Nephron progenitor cell (in vitro differentiated cells): ENCODE measurements around the gene PSEN1.
A peak's percentile ranks its signal among the peaks of the same experiment; 100 is the strongest.

ENCODE experiments used
- DNase-seq: peaks from one replicate; pipeline ENCODE4 v3.0.0; 2021
- H3K27ac Mint-ChIP-seq: 2 replicates; pipeline ENCODE4 v1.8.0; 2021; ENCODE audit warnings: mild to moderate bottlenecking, moderate library complexity, mixed read lengths
- H3K27me3 Mint-ChIP-seq: 2 replicates; pipeline ENCODE4 v1.8.0; 2021; ENCODE audit warnings: mild to moderate bottlenecking, low read depth, mixed read lengths; ENCODE audit not compliant: poor library complexity
- H3K36me3 Mint-ChIP-seq: 2 replicates; pipeline ENCODE4 v1.8.0; 2021; ENCODE audit warnings: low read depth, mixed read lengths
- H3K4me1 Mint-ChIP-seq: 2 replicates; pipeline ENCODE4 v1.8.0; 2021; ENCODE audit warnings: mixed read lengths
- H3K4me3 Mint-ChIP-seq: 2 replicates; pipeline ENCODE4 v1.8.0; 2021; ENCODE audit warnings: mild to moderate bottlenecking, moderate library complexity, mixed read lengths
- H3K9me3 Mint-ChIP-seq: 2 replicates; pipeline ENCODE4 v1.8.0; 2021; ENCODE audit warnings: mild to moderate bottlenecking, moderate library complexity, mixed read lengths
- TF ChIP-seq, protein P1 (sequence below): fragments of 200-600 bp; sonication (generic); IDR thresholded peaks from 2 replicates; pipeline ENCODE4 v1.5.0; 2021; ENCODE audit warnings: antibody characterized with exemption

The PSEN1 gene

GRCh38 chr14:73237786-73238423 is 101.6 kb downstream of the PSEN1 start:
- Mint-ChIP-seq H3K4me3 (peak overlapping the region; percentile 58), H3K27ac (no peak overlapping the region), H3K9me3 (no peaks in the 10 kb centered on the region), H3K27me3 (peaks cover 93% of the 10 kb centered on the region), H3K36me3 (no peaks in the 10 kb centered on the region), H3K4me1 (peaks cover 55% of the 10 kb centered on the region)
- TF ChIP-seq, protein P1, sequence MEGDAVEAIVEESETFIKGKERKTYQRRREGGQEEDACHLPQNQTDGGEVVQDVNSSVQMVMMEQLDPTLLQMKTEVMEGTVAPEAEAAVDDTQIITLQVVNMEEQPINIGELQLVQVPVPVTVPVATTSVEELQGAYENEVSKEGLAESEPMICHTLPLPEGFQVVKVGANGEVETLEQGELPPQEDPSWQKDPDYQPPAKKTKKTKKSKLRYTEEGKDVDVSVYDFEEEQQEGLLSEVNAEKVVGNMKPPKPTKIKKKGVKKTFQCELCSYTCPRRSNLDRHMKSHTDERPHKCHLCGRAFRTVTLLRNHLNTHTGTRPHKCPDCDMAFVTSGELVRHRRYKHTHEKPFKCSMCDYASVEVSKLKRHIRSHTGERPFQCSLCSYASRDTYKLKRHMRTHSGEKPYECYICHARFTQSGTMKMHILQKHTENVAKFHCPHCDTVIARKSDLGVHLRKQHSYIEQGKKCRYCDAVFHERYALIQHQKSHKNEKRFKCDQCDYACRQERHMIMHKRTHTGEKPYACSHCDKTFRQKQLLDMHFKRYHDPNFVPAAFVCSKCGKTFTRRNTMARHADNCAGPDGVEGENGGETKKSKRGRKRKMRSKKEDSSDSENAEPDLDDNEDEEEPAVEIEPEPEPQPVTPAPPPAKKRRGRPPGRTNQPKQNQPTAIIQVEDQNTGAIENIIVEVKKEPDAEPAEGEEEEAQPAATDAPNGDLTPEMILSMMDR = no peak
- peak; percentile 62 for DNase-seq

- TF ChIP-seq, protein P1 = no peak
- Mint-ChIP-seq H3K9me3 (no peaks in the 10 kb centered on the region), H3K4me1 (peaks cover 54% of the 10 kb centered on the region), H3K4me3 (peak overlapping the region; percentile 58), H3K36me3 (no peaks in the 10 kb centered on the region), H3K27me3 (peaks cover 93% of the 10 kb centered on the region), H3K27ac (no peak overlapping the region)
- no peak for DNase-seq
Measured at GRCh38 chr14:73238424-73238852, 102.1 kb downstream of the PSEN1 start.

- DNase-seq = no peak
- TF ChIP-seq, protein P1 = no peak
- peaks cover 49% of the 10 kb centered on the region for H3K4me1 Mint-ChIP-seq
- peaks cover 93% of the 10 kb centered on the region for H3K27me3 Mint-ChIP-seq
- H3K9me3 Mint-ChIP-seq = peaks cover 3% of the 10 kb centered on the region
- no peak overlapping the region for H3K27ac Mint-ChIP-seq
- peak overlapping the region; percentile 72 for H3K4me3 Mint-ChIP-seq
- H3K36me3 Mint-ChIP-seq = no peaks in the 10 kb centered on the region
Measured at GRCh38 chr14:73238941-73239340, 102.6 kb downstream of the PSEN1 start.

DNA sequence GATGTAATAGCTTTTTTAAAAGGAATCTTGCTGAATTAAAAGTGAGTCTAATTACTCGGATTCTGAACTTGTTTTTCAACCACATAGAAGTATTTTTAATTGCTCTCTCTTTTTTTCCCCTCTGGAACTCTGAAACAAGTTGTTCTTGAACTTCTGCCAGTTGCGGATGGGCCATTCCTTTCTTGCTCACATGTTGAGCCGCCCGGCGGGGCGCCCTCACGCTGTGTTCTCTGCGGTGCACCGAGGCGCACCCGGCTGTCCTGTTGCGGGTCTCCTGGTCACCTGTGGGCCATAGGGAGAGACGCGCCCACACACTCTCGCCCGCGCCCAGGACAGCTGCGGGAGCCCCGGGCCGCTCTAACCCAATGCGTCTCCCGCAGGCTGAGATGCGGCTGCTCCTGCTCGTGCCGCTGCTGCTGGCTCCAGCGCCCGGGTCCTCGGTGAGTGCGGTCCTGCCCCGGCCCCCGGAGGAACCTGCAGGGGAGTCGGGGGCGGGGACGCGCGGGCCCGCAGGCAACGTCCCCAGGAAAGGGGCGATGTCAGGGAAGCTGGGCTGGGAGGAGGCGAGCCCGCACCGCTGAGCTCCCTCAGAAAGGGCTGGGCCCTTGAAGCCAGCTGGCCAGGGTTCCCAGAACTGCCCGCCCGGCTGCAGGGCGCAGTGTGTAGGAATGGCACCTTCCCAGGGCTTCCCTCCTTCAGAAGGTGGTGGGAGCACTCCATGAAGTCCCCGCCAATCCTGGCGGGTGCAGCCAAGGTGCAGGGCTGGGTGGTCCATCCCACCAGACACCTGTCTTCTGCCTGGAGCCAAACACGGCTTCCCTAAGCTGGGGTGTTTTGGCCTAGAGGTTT is 103.3 kb downstream of the PSEN1 start:
- TF ChIP-seq, protein P1 = no peak
- Mint-ChIP-seq H3K4me1 (peaks cover 47% of the 10 kb centered on the region), H3K27ac (no peak overlapping the region), H3K9me3 (peaks cover 3% of the 10 kb centered on the region), H3K36me3 (no peaks in the 10 kb centered on the region), H3K4me3 (peak overlapping the region; percentile 72), H3K27me3 (peaks cover 91% of the 10 kb centered on the region)
- DNase-seq = peak; percentile 62

- Mint-ChIP-seq H3K27ac (no peak overlapping the region), H3K9me3 (peaks cover 3% of the 10 kb centered on the region), H3K4me1 (peaks cover 36% of the 10 kb centered on the region), H3K36me3 (no peaks in the 10 kb centered on the region), H3K4me3 (no peak overlapping the region), H3K27me3 (peaks cover 78% of the 10 kb centered on the region)
- DNase-seq = no peak
- TF ChIP-seq, protein P1 = no peak
Measured at GRCh38 chr14:73240816-73241480, 104.6 kb downstream of the PSEN1 start.
